AG20443 (cell line): ENCODE data around the gene KIF20A.
A peak's percentile ranks its signal among the peaks of the same experiment; 100 is the strongest.
"Not testable (repeated sequence)": the region's sequence is repeated elsewhere in the genome, so short reads cannot be mapped to it uniquely, and the experiment has no call there.

Experiments used
- DNase-seq: peaks from one replicate; pipeline ENCODE4 v3.0.0; 2012; ENCODE audit warnings: low spot score, mixed read lengths

The KIF20A gene

DNA sequence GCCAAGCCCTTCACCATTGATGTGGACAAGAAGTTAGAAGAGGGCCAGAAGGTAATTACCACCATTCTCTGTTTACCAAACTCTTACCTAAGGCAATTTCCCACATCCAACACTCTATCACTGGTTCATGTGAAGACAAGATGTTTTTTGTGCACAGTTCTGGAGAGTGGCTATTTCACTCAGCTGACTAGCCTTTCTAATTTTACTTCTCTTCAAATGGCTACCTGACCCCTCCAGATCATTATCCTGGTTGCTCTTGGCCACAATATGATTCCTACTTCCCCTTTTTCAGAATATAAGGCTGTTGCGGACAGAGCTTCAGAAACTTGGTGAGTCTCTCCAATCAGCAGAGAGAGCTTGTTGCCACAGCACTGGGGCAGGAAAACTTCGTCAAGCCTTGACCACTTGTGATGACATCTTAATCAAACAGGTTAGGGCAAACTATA, 7.1 kb downstream of the KIF20A start:
- DNase-seq: no peak

DNA sequence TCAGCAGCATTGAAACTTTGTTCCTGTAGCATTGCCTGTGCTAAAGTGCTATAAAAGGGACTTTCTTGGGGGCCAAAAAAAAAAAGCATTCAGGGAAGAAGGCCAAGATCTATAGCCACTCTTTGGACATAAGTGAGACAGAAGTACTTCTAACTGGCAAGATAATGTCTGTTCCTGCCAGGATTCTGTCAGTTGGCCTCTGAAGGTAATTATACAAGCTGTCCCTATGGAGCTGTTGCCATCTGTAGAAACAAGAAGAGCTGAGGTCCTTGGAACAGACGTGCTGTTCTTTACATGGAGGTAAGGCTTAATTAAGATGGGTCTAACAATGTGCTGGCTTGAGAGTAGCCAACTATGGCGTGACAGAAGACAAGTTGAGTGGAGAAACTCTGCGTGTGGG, 9.7 kb downstream of the KIF20A start:
- DNase-seq: no peak

DNA sequence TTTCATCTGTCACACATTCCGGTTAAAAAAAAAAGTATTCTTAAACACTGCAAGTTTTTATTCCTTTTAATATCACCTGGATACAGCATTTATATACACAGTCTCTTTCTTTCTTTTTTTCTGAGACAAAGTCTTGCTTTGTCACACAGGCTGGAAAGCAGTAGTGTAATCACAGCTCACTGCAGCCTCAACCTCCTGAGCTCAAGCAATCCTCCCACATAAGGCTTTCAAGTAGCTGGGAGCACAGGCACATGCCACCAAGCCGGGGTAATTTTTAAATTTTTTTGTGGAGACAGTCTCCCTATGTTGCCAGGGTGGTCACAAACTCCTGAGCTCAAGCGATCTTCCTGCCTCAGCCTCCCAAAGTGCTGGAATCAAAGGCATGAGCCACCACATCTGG, 13.9 kb downstream of the KIF20A start:
- DNase-seq: no peak

DNA sequence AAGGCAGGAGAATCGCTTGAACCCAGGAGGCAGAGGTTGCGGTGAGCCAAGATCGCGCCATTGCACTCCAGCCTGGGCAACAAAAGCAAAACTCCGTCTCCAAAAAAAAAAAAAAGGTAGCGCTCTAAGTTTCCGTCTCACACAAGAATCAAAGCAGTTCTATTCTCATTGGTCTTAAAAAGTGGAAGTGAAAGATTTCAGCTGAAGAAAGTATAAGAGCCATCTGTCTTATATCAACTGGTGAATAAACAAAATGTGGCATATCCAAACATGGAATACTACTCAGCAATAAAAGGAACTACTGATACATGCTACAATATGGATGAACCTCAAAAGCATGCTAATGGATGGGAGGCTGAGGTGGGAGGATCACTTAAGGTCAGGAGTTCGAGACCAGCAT, 14.9 kb downstream of the KIF20A start:
- not testable (repeated sequence) for DNase-seq

DNA sequence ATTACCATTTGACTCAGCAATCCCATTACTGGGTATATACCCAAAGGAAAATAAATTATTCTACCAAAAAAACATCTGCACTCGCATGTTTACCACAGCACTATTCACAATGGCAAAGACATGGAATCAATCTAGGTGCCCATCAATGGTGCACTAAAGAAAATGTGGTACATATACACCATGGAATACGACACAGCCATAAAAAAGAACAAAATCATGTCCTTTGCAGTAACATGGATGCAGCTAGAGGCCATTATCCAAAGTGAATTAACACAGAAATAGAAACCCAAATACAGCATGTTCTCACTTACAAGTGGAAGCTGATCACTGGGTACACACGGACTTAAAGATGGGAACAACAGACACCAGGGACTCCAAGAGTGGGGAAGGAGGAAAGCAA, 32.1 kb downstream of the KIF20A start:
- DNase-seq: no peak

DNA sequence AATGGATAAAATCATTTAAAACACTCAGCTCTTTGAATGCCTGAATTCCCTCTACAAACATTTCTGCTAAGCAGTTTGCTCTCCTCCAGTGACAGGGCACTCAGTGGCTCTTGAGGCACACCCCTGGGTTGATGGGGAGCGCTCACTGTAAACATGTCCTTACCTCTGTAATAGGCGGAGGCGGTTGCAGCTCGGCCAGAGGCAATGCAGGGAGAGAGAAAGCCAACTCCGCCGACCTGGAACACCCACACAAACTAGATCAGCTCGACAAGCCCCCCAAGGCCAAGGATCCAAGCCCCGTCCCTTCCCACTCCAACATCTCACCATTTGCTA, 33.9 kb downstream of the KIF20A start:
- peak; percentile 16 for DNase-seq

DNA sequence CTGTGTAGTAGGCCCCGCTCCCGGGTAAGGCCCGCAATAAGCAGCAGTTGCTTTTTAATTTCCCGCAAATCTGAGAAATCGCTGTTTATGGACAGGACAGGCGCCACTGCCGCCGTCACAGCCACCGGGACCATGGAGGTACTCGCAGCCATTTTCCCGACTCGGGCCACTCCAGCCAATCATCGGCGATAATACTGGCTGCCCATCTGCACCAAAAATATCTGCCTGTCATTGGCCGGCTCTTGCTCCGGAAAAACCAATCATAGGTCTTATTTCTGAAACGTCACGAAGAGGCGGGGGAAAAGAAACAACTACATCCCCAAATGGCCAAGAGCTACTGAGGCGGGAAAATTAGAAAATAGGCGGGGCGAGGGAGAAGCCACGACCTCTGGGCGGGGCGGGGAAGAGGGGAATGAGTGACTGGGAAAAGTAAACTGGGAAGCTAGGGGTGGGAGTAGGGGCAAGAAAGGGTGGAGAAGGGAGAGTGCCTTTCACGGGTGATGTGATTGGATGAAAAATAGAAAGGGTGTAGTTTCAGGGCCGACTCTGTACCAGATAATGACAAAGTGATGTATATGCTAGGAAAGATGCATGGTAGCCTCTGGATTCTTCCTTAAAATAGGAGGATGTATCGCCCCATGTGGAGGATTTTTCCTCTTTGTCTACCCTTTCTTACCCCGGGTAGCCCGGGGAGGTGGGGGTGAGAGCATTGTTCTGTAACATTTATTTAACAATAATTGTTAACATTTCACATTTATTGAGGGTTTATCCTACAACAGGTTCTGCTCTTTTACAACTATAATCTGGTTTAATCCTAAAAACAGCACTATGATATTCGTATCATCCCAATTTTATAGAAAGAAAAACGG, 34.5 kb downstream of the KIF20A start, which contains the start of gene CDC23:
Gene CDC23, minus strand, starts transcription at position 163 of the 869 bp plus-strand sequence. Its CDS starts 11 bp downstream, at position 152.
- peak; percentile 98 for DNase-seq

DNA sequence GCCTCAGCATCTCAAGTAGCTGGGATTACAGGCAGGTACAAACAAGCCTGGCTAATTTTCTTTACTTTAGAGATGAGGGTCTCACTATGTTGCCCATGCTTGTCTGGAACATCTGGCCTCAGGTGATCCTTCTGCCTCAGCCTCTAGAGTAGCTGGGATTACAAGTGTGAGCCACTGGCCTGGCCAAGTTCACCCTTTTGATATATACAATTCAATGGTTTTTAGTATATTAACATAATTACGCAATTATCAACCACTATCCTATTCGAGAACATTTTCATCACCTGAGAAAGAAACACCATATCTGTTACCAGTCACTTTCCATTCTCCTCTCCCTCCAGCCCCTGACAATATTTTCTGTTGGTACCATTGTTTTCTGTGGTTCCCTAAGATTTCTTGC, 37.9 kb downstream of the KIF20A start:
- DNase-seq: no peak

DNA sequence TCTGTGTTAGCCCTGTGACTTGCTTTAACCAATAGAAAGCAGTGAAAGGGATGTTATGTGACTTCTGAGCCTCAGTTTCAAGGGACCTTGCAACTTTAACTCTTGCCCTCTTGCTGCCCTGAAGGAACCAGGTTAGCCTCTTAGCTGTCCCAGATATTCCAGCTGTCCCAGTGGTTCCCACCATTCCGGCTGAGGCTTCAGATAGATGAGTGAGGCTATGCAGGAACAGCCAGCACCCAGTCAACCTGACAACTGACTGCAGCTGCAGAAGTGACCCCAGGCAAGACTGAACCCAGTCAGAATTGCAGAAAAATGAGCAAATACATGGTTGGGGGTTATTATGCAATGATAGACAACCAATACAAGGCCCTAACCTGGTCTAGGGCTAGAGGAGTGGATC, 44.6 kb downstream of the KIF20A start:
- DNase-seq: no peak

DNA sequence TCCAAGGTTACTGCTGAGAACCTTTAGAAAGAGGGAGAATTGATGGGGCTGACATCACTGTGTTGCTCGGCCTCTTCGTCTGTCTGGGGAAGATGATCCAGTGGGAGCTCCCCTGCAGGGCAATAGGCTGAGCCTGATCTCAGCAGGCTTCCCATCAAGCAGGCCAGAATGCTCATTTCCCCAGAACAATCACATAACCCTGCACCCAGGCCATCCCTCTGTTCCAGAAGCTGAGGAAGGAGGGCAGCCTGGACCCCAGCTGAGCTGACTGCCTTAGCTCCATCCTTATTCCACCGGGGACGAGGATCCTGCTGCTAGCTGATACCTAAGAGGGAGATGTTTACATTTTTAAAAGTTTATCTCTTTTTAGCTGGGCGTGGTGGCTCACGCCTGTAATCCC, 45.8 kb downstream of the KIF20A start:
- DNase-seq: no peak

DNA sequence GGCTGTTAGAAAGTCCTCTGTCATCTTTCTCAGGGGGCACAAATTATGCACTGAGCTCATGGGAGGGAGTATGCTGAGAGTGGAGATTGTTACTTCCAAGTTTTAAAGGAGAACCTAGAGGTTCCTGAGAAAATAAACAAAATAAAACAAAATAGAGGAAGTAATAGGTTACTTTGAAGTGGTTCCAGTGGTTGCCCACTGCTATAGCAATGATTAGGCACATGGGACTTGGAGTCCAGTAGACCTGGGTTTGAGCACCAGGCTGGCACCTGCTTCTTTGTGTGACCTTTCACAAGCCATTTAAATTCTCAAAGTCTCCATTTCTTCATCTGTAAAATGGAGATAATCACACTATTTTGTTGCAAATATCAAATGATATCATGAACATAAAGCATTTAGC, 48.0 kb downstream of the KIF20A start:
- DNase-seq: no peak

DNA sequence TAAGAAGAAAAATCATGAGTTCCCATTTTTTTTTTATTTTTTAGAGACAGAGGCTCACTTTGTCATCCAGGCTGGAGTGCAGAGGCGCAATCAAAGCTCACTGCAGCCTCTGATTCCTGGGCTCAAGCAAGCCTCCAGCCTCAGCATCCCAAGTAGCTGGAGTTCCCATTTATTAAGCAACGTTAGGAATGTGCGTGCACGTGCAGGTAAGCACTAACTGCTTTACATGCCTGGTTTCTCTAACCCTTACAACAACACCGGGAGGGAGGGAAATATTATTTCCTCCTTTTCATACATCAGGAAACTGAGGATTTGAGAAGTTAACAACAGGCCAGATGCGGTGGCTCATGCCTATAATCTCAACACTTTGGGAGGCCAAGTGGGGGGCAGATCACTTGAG, 50.5 kb downstream of the KIF20A start:
- no peak for DNase-seq

DNA sequence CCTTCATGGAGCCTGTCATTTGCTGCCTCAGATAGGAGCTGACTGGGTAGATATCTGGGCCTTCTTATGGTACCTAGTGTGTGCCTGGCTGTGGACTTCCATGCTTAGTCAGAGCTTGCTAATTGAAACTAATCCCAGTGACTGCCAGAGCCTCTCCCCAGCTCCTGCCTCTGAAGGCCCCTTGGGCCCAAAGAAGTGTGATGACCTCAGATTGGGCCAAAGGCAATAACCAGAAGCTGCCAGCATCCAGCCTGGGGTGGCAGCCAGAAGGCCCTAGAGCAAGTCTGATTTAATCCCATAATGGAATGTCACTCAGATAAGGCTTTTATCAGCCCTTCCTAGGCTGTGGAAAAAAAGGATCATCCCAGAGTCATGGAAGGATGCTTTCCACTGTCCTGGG, 51.3 kb downstream of the KIF20A start:
- DNase-seq: peak; percentile 56

DNA sequence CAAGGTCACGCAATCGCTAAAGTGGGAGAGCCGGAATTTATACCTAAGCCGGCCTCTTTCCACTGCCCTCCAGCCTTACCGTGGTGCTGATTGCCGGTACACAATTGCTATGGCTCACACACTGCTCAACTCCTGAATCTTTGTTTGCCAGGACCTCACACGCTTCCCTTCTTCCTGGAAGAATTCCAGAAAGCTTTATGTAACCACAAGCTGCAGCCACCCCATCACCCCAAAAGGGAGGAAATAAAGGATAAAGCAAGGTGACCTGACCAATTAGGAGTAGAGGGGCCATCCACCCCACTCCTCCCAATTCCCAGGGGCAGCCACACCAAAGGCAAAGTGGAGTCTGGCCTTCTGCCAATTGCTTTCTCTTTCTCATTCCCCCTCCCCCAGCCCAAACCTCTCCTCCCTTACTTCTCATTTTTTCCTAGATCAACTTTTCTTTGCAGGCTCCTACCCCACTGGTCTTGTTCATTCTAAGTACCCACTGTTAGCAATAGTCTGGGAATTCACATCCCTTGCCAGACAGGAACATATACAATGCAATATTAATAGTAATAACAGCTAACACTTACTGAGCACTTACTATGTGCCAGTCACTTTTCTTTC, 52.2 kb downstream of the KIF20A start:
- DNase-seq: no peak

DNA sequence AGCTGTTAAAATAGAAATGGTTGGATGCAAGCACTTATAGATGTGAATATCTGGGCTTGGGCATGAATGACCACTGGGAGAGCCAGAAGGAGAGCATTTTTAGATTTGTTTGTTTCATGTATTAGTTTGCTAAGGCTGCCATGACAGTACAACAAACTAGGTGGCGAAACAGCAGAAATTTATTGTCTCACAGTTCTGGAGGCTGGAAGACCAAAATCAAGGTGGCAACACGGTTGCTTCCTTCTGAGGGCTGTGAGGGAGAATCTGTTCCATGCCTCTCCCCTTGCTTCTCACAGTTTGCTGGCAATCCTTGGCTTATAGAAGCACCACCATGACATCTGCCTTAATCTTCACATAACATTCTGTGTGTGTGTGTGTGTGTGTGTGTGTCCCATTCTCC, 54.4 kb downstream of the KIF20A start:
- no peak for DNase-seq

DNA sequence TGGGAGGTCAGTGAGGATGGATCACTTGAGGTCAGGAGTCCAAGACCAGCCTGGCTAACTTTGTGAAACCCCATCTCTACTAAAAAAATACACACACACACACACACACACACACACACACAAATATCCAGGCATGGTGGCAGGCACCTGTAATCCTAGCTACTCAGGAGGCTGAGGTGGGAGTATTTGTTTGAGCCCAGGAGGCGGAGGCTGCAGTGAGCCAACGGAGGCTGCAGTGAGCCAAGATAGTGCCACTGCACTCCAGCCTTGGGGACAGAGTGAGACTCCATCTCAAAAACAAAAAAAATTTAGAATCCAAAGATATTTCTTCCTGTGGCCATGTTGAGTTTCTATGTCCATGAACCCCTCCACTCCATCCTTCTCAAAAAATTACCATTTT, 55.7 kb downstream of the KIF20A start:
- DNase-seq: no peak
